Stomach (tissue), 4 donors: Measurements from ENCODE around the gene FBP2.

Source experiments
- CTCF ChIP-seq, 7 experiments: fragments of 450-650 bp in 4 of 7; fragments of 200-600 bp in 3 of 7; sonication (generic) in 3 of 7; IDR thresholded peaks; one replicate each; pipeline ENCODE4 v1.5.1; 2016 to 2019; ENCODE audit warnings: antibody characterized with exemption in 7 of 7, control low read depth in 2 of 7, mild to moderate bottlenecking in 1 of 7
- POLR2A ChIP-seq, 4 donors: fragments of 450-650 bp; IDR thresholded peaks; one replicate each; pipeline ENCODE4 v1.6.1; 2016; ENCODE audit warnings: antibody characterized with exemption in 4 of 4, control low read depth in 2 of 4, mild to moderate bottlenecking in 1 of 4, moderate library complexity in 1 of 4
- POLR2AphosphoS5 ChIP-seq, 3 donors: sonication (generic); formaldehyde crosslinking; IDR thresholded peaks; one replicate each; pipeline ENCODE4 v1.6.1; 2016; ENCODE audit warnings: antibody characterized with exemption in 3 of 3

DNA sequence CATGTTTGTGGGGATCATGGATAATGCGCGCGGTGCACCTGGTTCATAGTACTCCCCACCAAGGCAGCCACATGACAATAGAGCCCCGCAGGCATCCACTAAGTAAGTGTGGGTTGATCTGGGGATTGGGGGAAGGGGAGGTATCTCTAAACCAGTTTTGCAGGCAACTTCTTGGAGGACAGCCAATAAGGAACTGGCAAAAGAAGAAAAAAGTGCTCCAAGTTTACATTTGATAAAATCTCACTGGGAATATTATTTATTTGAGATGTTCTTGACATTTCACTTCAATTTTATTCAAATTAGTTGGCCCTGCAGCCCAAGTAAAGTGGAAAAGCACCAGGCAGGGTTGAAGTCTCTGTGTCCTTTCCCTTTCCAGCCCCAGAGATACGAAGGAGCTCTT is 37.2 kb upstream of the FBP2 start:
- TF ChIP-seq POLR2AphosphoS5 (IDR thresholded peaks at IDR 0.05) (peak in 2 of 3 donors; percentile 31 to 45), CTCF (IDR thresholded peaks at IDR 0.05) (no peak), POLR2A (IDR thresholded peaks at IDR 0.05) (no peak)
